SK-N-MC (cell line): ENCODE data around the gene KNOP1.

Experiments
- EZH2 ChIP-seq: fragments of 200-600 bp; sonication (generic); IDR thresholded peaks from one replicate; pipeline ENCODE4 v1.6.1; 2017; ENCODE audit warnings: antibody characterized with exemption
- POLR2AphosphoS5 ChIP-seq: IDR thresholded peaks from 2 replicates; pipeline ENCODE4 v1.6.1; 2012; ENCODE audit warnings: mild to moderate bottlenecking, low read depth, low read length, borderline replicate concordance

DNA sequence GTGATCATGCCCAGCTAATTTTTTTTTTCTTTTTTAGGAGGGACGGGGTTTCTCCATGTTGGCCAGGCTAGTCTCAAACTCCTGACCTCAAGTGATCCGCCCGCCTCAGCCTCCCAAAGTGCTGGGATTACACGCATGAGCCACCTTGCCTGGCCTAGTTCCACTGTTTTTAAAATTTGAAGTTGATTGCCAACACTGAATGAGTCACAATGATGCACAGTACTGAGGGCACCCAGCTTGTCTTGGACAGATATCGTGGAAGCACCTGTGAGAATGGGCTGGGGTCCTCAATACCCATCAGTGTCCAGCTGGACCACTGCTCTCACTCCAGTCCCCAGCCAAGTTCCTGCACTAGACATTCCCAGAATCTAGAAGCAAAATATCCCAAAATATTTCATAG, 2.5 kb downstream of the KNOP1 start:
- TF ChIP-seq EZH2 (no peak), POLR2AphosphoS5 (no peak)
